Transverse colon (tissue), 4 donors: Measurements from ENCODE around the gene GPC6. TPM values are rescaled to one million over a fixed set of nuclear protein-coding genes. Genes with fewer than 3 reads are reported as not detected.

Experiments used
- DNase-seq: peaks from one replicate; pipeline ENCODE4 v3.0.0-alpha.2; 2019
- H3K27ac ChIP-seq, 4 donors: fragments of 200-600 bp; sonication (generic); 2 replicates each; pipeline ENCODE4 v1.5.1; 2016 to 2018; ENCODE audit warnings: inconsistent platforms in 4 of 4
- H3K27me3 ChIP-seq: fragments of 200-600 bp; sonication (generic); 2 replicates; pipeline ENCODE4 v1.5.1; 2017; ENCODE audit warnings: inconsistent platforms
- H3K36me3 ChIP-seq, 4 donors: fragments of 200-600 bp; sonication (generic); 2 replicates each; pipeline ENCODE4 v1.5.1; 2017 to 2019; ENCODE audit warnings: inconsistent platforms in 4 of 4
- H3K4me1 ChIP-seq, 4 donors: fragments of 200-600 bp; sonication (generic); 2 replicates each; pipeline ENCODE4 v1.5.1; 2017 to 2020; ENCODE audit warnings: inconsistent platforms in 4 of 4
- H3K4me3 ChIP-seq, 4 donors: fragments of 200-600 bp; sonication (generic); 1 replicate in 1 of 4; 2 replicates in 3 of 4; pipeline versions ENCODE4 v1.5.1 to v1.6.1; 2017 to 2019; ENCODE audit warnings: inconsistent platforms in 4 of 4
- H3K9me3 ChIP-seq, 2 donors: fragments of 200-600 bp; sonication (generic); 2 replicates each; pipeline ENCODE4 v1.5.1; 2017 to 2019; ENCODE audit warnings: inconsistent platforms in 2 of 2
- CTCF ChIP-seq, 5 experiments: fragments of 200-600 bp in 3 of 5; fragments of 450-650 bp in 2 of 5; sonication (generic) in 3 of 5; IDR thresholded peaks; 1 replicate in 2 of 5; 2 replicates in 3 of 5; pipeline ENCODE4 v1.5.1; 2016 to 2017; ENCODE audit warnings: antibody characterized with exemption in 5 of 5, inconsistent platforms in 3 of 5, mild to moderate bottlenecking in 2 of 5, moderate library complexity in 1 of 5
- EP300 ChIP-seq: sonication (generic); formaldehyde crosslinking; IDR thresholded peaks from one replicate; pipeline ENCODE4 v1.6.1; 2017; ENCODE audit warnings: antibody characterized with exemption, low read depth
- POLR2A ChIP-seq: fragments of 450-650 bp; IDR thresholded peaks from one replicate; pipeline ENCODE4 v1.6.1; 2016; ENCODE audit warnings: antibody characterized with exemption, mild to moderate bottlenecking, moderate library complexity
- POLR2AphosphoS5 ChIP-seq, 3 donors: sonication (generic); formaldehyde crosslinking; IDR thresholded peaks; one replicate each; pipeline ENCODE4 v1.6.1; 2016; ENCODE audit warnings: antibody characterized with exemption in 3 of 3
- WGBS, 2 donors: methylation state at CpG; one replicate each; pipeline ENCODE4 v1.1.5; 2018; ENCODE audit warnings: low coverage in 1 of 2; 5-methylcytosine and 5-hydroxymethylcytosine counted together
- in situ Hi-C, 4 donors: fragments of 200-750 bp; cut with MboI; loops; one replicate each; pipeline versions ENCODE4 v1.15.0 to v1.15.1; 2017; ENCODE audit warnings: low sequenced_read_pairs in 3 of 4, low pct_ligation_motif_present in 1 of 4, low pct_unique_long_range_greater_than_20kb in 1 of 4
- intact Hi-C: fragments of 100-400 bp; cut with DNase I; formaldehyde crosslinking; loops from one replicate; pipeline ENCODE4 v1.15.1; 2023; ENCODE audit warnings: low total_unique reads
- total RNA-seq, 4 donors: library from RNA; depleted of rRNA; stranded (reverse); fragments of >200 nt; gene quantifications; one replicate each; pipeline ENCODE4 v1.1.0, GENCODE V29; 2016

GPC6 gene
- total RNA-seq, 4 donors from 2014 or later = 0.75 to 5.7 (median 4.0) TPM

- intact Hi-C loops = no loop called here
- no peak overlapping the region for H3K27ac ChIP-seq
- TF ChIP-seq POLR2A (no peak), EP300 (no peak), POLR2AphosphoS5 (IDR thresholded peaks at IDR 0.05) (no peak), CTCF (IDR thresholded peaks at IDR 0.05) (no peak)
- H3K9me3 ChIP-seq = no peaks in the 10 kb centered on the region
- no peaks in the 10 kb centered on the region for H3K27me3 ChIP-seq
- no peaks in the 10 kb centered on the region for H3K4me1 ChIP-seq
- H3K4me3 ChIP-seq = no peak overlapping the region
- WGBS, 2 donors = 67 to 80% methylated on average over 1 to 2 of the region's 2 CpGs
- DNase-seq = no peak
- in situ Hi-C loops = no loop called here
- no peaks in the 10 kb centered on the region for H3K36me3 ChIP-seq
Measured at GRCh38 chr13:93745884-93746283, 519.3 kb downstream of the GPC6 start.

- no peaks in the 10 kb centered on the region for H3K4me1 ChIP-seq
- H3K36me3 ChIP-seq = no peaks in the 10 kb centered on the region
- WGBS, 2 donors = 88 to 92% methylated on average over 1 of the region's 1 CpG
- H3K27ac ChIP-seq = no peak overlapping the region
- no peaks in the 10 kb centered on the region for H3K9me3 ChIP-seq
- no peak for TF ChIP-seq EP300
- TF ChIP-seq CTCF (IDR thresholded peaks at IDR 0.05) = no peak
- TF ChIP-seq POLR2A = no peak
- no peak for TF ChIP-seq POLR2AphosphoS5 (IDR thresholded peaks at IDR 0.05)
- DNase-seq = no peak
- intact Hi-C loops = no loop called here
- in situ Hi-C loops = no loop called here
- no peak overlapping the region for H3K4me3 ChIP-seq
- no peaks in the 10 kb centered on the region for H3K27me3 ChIP-seq
Measured at GRCh38 chr13:93746589-93746988, 520.0 kb downstream of the GPC6 start.

GRCh38 chr13:93750676-93751075 is 524.1 kb downstream of the GPC6 start:
- DNase-seq = no peak
- Histone ChIP-seq H3K27me3 (no peaks in the 10 kb centered on the region), H3K27ac (no peak overlapping the region), H3K36me3 (no peaks in the 10 kb centered on the region), H3K9me3 (no peaks in the 10 kb centered on the region), H3K4me1 (no peaks in the 10 kb centered on the region), H3K4me3 (no peak overlapping the region)
- no peak for TF ChIP-seq EP300
- no peak for TF ChIP-seq POLR2A
- TF ChIP-seq POLR2AphosphoS5 (IDR thresholded peaks at IDR 0.05) = no peak
- no peak for TF ChIP-seq CTCF (IDR thresholded peaks at IDR 0.05)
- in situ Hi-C loops = no loop called here
- intact Hi-C loops = no loop called here
- WGBS, 2 donors = 79 to 80% methylated on average over 1 to 4 of the region's 4 CpGs

GRCh38 chr13:93751117-93751516 is 524.5 kb downstream of the GPC6 start:
- Histone ChIP-seq H3K36me3 (no peaks in the 10 kb centered on the region), H3K4me1 (no peaks in the 10 kb centered on the region), H3K27me3 (no peaks in the 10 kb centered on the region), H3K4me3 (no peak overlapping the region), H3K27ac (no peak overlapping the region), H3K9me3 (no peaks in the 10 kb centered on the region)
- TF ChIP-seq POLR2A = no peak
- TF ChIP-seq EP300 = no peak
- TF ChIP-seq POLR2AphosphoS5 (IDR thresholded peaks at IDR 0.05) = no peak
- no peak for TF ChIP-seq CTCF (IDR thresholded peaks at IDR 0.05)
- no peak for DNase-seq
- in situ Hi-C loops (no loop called here), intact Hi-C loops (no loop called here)
